Measurements from ENCODE around the gene KRTAP5-10.
A peak's percentile ranks its signal among the peaks of the same experiment; 100 is the strongest.
"Not testable (repeated sequence)": the region's sequence is repeated elsewhere in the genome, so short reads cannot be mapped to it uniquely, and the experiment has no call there.

Gene KRTAP5-10

GRCh38 chr11:71542879-71543777 lies 22.2 kb upstream of the KRTAP5-10 start:
- no peak for DNase-seq

- no peak for DNase-seq
Measured at GRCh38 chr11:71543866-71544265, 21.5 kb upstream of the KRTAP5-10 start.

GRCh38 chr11:71544525-71545214 lies 20.7 kb upstream of the KRTAP5-10 start:
- no peak for DNase-seq

DNA sequence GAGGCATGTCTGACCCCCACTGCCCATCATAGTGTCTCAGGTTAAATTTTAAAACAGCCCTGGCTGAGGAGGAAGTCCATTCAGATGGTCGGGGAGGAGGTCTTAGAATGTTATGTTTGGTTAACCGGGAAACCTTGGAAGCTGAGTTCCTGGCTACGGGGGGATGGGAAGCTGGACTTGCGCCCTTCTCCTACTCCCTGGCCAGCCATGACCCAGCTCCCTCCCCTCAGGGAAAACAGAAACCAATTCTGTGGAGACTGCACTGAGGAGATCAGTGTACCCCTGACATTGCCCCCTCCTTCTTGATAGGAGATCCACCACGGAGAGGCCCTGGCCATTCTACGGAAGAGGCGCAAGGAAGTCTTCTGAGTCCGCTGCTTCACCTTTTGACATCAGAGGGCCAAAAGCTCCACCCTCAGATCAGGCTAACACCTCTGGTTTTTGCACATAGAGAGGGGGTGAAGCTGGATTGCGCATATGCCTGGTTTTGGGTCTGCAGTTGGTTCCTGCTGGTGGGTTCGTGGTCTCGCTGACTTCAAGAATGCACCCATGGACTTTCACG lies 19.9 kb upstream of the KRTAP5-10 start:
- DNase-seq, result no peak

DNA sequence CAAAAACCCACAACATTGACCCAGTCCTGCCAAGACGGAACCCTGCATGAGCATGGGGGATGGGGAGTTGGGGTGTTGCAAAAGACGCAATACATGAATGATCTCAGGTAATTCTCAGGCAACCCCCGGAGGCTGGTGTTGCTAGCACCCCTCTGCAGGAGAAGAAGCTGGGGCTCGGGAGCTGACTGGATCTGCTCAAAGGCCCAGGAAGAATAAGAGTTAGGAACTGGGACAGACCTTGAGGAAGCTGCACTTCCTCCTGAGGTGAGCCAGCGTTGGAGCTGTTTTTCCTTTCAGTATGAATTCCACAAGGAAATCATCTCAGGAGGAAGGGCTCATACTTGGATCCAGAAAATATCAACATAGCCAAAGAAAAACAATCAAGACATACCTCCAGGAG lies 17.2 kb upstream of the KRTAP5-10 start, which contains the start of gene KRTAP5-9:
Gene KRTAP5-9, plus strand, starts transcription at position 301 of the 400 bp plus-strand sequence. CDS start 238 bp downstream, outside the sequence.
- no peak for DNase-seq

DNA sequence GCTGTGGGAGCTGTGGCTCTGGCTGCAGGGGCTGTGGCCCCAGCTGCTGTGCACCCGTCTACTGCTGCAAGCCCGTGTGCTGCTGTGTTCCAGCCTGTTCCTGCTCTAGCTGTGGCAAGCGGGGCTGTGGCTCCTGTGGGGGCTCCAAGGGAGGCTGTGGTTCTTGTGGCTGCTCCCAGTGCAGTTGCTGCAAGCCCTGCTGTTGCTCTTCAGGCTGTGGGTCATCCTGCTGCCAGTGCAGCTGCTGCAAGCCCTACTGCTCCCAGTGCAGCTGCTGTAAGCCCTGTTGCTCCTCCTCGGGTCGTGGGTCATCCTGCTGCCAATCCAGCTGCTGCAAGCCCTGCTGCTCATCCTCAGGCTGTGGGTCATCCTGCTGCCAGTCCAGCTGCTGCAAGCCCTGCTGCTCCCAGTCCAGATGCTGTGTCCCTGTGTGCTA lies 16.6 kb upstream of the KRTAP5-10 start:
- no peak for DNase-seq

DNA sequence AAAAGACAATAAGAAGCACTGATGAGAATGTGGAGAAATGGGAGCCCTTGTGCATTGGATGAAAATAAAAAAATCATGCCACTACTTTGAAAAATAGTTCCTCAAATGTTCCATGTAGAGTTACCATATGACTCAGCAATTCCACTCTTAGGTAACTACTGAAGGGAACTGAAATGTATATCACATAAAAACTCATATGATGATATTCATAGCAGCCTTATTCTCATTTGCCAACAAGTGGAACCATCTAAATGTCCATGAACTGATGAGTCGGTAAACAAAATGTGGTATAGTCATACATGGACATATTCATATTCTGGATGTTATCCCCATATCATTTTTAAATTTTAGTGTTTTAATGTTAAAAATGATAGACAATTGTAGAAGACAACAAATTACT lies 13.7 kb upstream of the KRTAP5-10 start:
- DNase-seq, result no peak

GRCh38 chr11:71554996-71555395 lies 10.4 kb upstream of the KRTAP5-10 start:
- no peak for DNase-seq

DNA sequence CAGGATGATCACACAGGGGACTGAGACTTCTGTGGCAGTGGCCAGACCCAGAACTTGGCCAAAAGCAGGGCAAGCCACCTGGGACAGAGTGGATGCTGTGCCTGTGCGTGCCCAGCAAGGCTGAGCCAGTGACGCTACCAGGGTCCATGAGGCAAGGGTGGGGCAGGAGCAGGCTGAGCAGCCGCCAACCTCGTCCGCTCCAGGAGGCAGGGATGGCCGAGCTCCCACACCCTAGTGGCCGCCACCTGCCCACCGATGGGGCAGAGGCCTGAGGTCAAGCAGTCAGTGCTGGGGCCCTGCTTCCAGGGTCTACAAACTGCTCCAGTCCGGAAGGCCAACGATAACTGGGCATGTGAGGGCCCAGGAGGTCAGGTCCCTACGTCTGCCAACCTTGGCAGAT lies 9.9 kb upstream of the KRTAP5-10 start:
- DNase-seq, result no peak

DNA sequence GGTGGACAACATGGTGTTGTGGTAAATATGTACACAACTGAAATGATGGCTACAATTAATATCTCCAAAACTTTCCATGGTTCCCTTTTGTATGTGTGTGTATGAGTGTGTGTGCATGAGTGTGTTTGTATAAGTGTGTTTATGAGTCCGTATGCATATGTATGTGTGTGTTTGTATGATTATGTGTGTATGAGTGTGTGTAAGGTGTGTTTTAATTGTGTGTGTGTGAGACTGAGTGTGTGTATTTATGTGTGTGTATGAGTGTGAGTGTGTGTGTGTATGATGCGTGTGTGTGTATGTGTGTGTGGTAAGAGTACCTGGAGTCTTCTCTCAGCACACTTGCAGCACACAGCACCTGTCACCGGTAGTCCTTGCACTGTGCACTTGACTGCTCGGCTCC lies 9.3 kb upstream of the KRTAP5-10 start:
- no peak for DNase-seq

DNA sequence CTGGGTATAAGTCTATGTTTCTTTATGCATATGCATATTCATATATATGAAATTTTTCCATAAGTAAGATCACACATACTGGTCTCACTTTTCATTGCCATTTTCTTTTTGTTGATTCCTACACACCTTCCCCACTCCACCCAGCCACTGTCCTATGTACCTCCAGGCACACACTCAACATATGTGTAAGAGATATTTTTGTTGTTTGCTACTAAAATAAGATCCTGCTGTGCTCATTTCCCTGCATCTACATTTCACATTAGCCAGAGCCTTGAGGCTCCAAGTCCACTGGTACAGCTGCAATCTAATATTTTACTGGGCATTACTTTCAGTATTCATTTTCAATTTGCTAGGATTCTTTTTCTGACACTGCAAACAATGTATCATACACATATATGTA lies 8.1 kb upstream of the KRTAP5-10 start:
- no peak for DNase-seq

DNA sequence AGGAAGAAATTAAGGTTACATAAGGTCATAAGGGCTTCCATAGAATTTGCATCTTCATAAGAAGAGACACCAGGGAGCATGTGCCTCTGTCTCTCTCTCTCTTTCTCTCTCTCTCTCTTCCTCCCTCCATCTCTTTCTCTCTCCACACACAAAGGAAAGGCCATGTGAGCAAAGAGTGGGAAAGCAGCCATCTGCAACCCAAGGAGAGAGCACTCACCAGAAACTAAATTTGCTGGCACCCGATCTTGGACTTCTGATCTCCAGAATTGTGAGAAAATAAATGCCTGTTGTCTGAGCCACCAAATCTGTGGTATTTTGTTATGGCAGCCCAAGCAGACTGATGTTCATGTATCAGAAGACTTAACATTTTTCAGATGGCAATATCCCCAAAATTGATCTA lies 6.4 kb upstream of the KRTAP5-10 start:
- DNase-seq, result no peak

DNA sequence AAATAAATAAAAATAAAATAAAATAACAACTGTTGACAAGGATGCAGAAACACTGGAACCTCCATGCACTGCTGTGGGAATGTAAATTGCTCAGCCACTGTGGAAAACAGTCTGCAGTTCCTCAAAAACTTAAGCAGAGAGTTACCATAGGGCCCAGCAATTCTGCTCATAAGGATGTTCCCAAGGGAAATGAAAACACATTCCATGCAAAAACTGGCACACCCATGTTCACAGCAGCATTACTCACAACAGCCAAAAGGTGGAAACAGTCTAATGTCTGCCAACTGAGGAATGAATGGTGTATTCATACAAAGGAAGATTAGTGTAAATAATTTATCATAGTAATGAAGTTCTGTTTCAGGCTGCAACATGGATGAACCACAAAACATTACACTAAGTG lies 3.2 kb upstream of the KRTAP5-10 start:
- DNase-seq, result no peak

- DNase-seq, result peak; percentile 30 to 51
Measured at GRCh38 chr11:71563406-71563805, 2.0 kb upstream of the KRTAP5-10 start.

DNA sequence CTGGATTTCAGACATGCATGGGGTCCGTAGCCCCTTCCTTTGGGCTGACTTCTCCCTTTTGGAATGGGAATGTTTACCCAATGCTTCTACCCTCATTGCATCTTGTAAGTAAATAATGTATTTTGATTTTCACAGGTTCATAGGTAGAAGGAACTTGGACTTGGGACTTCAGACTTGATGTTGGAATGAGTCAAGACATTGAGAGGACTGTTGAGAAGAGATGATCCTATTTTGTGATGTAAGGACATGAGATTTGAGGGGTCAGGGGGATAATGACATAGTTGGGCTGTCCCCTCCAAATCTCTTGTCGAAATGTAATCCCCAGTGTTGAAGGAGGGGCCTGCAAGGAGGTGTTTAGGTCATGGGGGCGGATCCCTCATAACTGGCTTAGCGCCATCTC lies 933 bp upstream of the KRTAP5-10 start:
- no peak for DNase-seq

DNA sequence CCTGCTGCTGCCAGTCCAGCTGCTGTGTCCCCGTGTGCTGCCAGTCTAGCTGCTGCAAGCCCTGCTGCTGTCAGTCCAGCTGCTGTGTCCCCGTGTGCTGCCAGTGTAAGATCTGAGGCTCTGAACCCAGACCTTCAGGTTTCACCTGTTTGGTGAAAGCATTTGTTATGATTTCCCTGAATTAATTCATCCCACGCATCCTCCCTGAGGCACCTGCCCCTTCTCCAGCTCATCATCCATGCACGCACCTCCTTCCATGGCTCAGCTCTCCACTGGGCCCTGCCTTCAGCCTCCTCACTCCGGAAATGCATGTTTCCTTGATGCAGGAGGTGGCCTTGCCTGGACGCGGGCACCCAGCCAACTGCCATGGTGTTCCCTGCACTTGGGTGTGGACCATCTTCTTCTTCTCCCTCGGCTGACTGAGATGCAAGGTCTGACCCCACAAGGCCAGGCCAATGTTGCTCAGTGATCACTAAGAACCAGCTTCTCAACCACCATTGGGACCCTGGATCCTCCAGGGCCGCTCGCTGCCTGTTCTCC lies 788 bp downstream of the KRTAP5-10 start:
- no peak for DNase-seq

GRCh38 chr11:71566626-71567599 lies 1.6 kb downstream of the KRTAP5-10 start:
- DNase-seq, result not testable (repeated sequence)

- not testable (repeated sequence) for DNase-seq
Measured at GRCh38 chr11:71567633-71568032, 2.3 kb downstream of the KRTAP5-10 start.

- no peak for DNase-seq
Measured at GRCh38 chr11:71568704-71569349, 3.5 kb downstream of the KRTAP5-10 start.

DNA sequence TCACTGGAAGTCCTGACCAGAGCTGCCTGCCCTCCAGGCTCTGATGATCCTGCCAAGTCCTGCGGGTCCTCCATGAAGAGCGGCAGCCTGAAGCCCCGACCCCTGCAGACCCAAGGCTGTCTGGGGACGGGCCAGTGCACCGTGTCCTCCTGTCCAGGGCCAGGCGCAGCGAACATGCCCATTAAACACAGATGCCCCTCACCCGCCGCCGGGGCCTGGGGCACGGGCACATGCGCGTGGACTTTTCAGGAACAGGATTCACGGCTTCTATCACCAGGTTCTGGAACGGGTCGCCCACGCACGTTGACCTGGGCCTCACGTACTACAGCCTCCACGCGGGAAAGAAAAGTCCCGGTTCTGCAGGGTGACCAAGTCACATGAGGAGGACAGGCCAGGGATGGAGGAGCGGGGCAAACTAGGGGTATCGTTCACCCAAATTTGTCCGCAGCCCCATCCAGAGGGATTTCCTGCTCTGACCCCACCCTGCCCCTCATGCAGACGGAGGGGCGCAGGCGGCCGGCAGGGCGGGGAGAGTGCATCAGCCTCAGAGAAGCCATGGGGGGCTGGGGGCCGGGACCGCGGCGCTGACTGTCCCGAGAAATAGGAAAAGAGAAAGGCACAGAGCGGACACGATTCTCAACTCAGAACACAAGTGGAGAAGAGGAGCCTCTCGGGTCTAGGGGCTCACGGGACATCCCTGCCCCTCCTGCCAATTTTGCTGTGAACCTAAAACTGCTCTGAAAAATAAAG lies 5.9 kb downstream of the KRTAP5-10 start:
- DNase-seq, result not testable (repeated sequence)

DNA sequence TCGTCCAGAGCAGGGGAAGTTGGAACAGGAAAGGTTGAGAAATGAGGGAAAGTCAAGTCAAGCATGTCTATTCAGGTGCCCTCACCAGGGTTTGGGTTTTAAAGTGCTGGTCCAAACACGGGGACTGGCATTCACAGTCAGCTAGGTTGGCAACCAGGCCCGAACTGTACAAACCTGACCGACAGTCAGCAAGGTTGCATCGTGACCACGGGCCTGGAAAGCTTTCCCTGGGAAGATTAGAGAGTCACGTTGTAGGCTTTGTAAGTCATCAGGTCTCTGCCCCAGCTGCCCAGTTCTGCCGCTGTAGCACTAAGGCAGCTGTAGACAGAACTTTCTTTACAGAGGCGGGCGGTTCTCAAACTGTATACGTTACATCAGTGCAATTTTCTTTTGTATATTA lies 7.4 kb downstream of the KRTAP5-10 start:
- no peak for DNase-seq

Measured in NCI-H524 (cell line).